Endothelial cell of umbilical vein (primary cell): ENCODE measurements around the gene TUT1. TPM values are rescaled to one million over a fixed set of nuclear protein-coding genes. Genes with fewer than 3 reads are reported as not detected.
"Not testable (repeated sequence)": the region's sequence is repeated elsewhere in the genome, so short reads cannot be mapped to it uniquely, and the experiment has no call there.

ENCODE experiments used
- BruUV-seq: library from RNA; stranded (reverse); fragments of 400-500 nt; replicated peaks from 2 replicates; lab custom pipeline; 2021; lab: Mats Ljungman, UMichigan
- CTCF ChIA-PET: fragments of 300-600, 350-600 bp; sonication (Branson Sonifier 250); formaldehyde crosslinking; loops from one replicate; lab custom pipeline; 2021; ENCODE audit warnings: antibody characterized with exemption, inconsistent platforms; lab: Charles Lee
- POLR2A ChIA-PET: fragments of 300-600, 350-600 bp; sonication (Branson Sonifier 250); formaldehyde crosslinking; loops from one replicate; lab custom pipeline; 2021; ENCODE audit warnings: antibody characterized with exemption, inconsistent platforms; lab: Charles Lee
- DNase-seq: peaks from one replicate; pipeline ENCODE4 v3.0.0-alpha.2; 2011; ENCODE audit warnings: low read depth, low spot score
- FAIRE-seq: peaks from 2 replicates; lab custom pipeline; 2011; peaks lifted over from hg19 to GRCh38; lab: Jason Lieb, UNC
- H2AFZ ChIP-seq: 2 replicates; pipeline ENCODE4 v1.6.0; 2012; ENCODE audit warnings: low read depth, low read length, control low read depth, inconsistent platforms
- H3K27ac ChIP-seq: 2 replicates; pipeline ENCODE4 v1.5.1; 2011; ENCODE audit warnings: low read depth, mild to moderate bottlenecking, control low read depth, low read length, moderate library complexity; ENCODE audit not compliant: insufficient read depth
- H3K27me3 ChIP-seq, 2 experiments: 2 replicates each; pipeline versions ENCODE4 v1.6.0 to v1.6.1; 2011; ENCODE audit warnings: low read length in 2 of 2, mixed read lengths in 1 of 2; ENCODE audit not compliant: control insufficient read depth in 2 of 2, insufficient read depth in 2 of 2
- H3K36me3 ChIP-seq, 2 experiments: 2 replicates in 1 of 2; 3 replicates in 1 of 2; pipeline ENCODE4 v1.5.1; 2011; ENCODE audit warnings: low read length in 2 of 2, mild to moderate bottlenecking in 1 of 2, moderate library complexity in 1 of 2; ENCODE audit not compliant: control insufficient read depth in 2 of 2, insufficient read depth in 2 of 2; ENCODE audit errors: extremely low read depth in 1 of 2
- H3K4me1 ChIP-seq: 3 replicates; pipeline ENCODE4 v1.5.1; 2011; ENCODE audit warnings: mild to moderate bottlenecking, low read length; ENCODE audit not compliant: control insufficient read depth, insufficient read depth; ENCODE audit errors: extremely low read depth
- H3K4me2 ChIP-seq: 2 replicates; pipeline ENCODE4 v1.6.1; 2011; ENCODE audit warnings: low read length, control low read depth, mixed read lengths; ENCODE audit not compliant: insufficient read depth
- H3K4me3 ChIP-seq, 3 experiments: fragments of 200-600 bp in 1 of 3; sonication (generic), shearing (Covaris generic) in 1 of 3; replicated peaks in 1 of 3; 2 replicates each; pipeline ENCODE4 v1.5.1; 2011 to 2016; ENCODE audit warnings: control low read depth in 3 of 3, low read length in 3 of 3, mild to moderate bottlenecking in 2 of 3, inconsistent platforms in 1 of 3, low read depth in 1 of 3, moderate library complexity in 1 of 3; ENCODE audit not compliant: insufficient read depth in 1 of 3
- H3K79me2 ChIP-seq: 2 replicates; pipeline ENCODE4 v1.6.0; 2012; ENCODE audit warnings: low read length, inconsistent platforms; ENCODE audit not compliant: control insufficient read depth, insufficient read depth
- H3K9ac ChIP-seq: replicated peaks from 2 replicates; pipeline ENCODE3; 2011; ENCODE audit warnings: low read length, control low read depth; ENCODE audit not compliant: insufficient read depth; ENCODE audit errors: extremely low read depth
- H3K9me1 ChIP-seq: replicated peaks from 3 replicates; pipeline ENCODE4 v1.6.0; 2011; ENCODE audit warnings: mild to moderate bottlenecking, low read length; ENCODE audit not compliant: control insufficient read depth, insufficient read depth; ENCODE audit errors: extremely low read depth
- H3K9me3 ChIP-seq: replicated peaks from 2 replicates; pipeline ENCODE4 v1.5.1; 2012; ENCODE audit warnings: low read length, inconsistent platforms; ENCODE audit not compliant: control insufficient read depth, insufficient read depth
- H4K20me1 ChIP-seq: replicated peaks from 2 replicates; pipeline ENCODE3; 2011; ENCODE audit warnings: mild to moderate bottlenecking, low read length; ENCODE audit not compliant: control insufficient read depth, insufficient read depth; ENCODE audit errors: extremely low read depth
- CTCF ChIP-seq, 2 donors: IDR thresholded peaks; 1 replicate in 1 of 2; 2 replicates in 1 of 2; pipeline ENCODE4 v1.5.1; 2011; ENCODE audit warnings: low read length in 2 of 2, mild to moderate bottlenecking in 2 of 2, moderate library complexity in 2 of 2, control low read depth in 1 of 2, inconsistent platforms in 1 of 2, low read depth in 1 of 2; ENCODE audit not compliant: insufficient read depth in 1 of 2; ENCODE audit errors: extremely low read depth in 1 of 2
- EZH2 ChIP-seq: IDR thresholded peaks from 2 replicates; pipeline ENCODE4 v1.6.1; 2012; ENCODE audit warnings: borderline replicate concordance, low read depth, mild to moderate bottlenecking, moderate library complexity, low read length, inconsistent platforms; ENCODE audit not compliant: severe bottlenecking
- GATA2 ChIP-seq: IDR thresholded peaks from 2 replicates; pipeline ENCODE4 v1.7.0; 2011; ENCODE audit warnings: low read depth, mild to moderate bottlenecking, moderate library complexity, mixed read lengths, low read length; ENCODE audit not compliant: insufficient read length, insufficient read depth
- POLR2A ChIP-seq: IDR thresholded peaks from 2 replicates; pipeline ENCODE4 v1.6.1; 2012; ENCODE audit warnings: low read depth, mild to moderate bottlenecking, control low read depth, low read length
- dilution Hi-C: fragments of 300-500 bp; cut with MboI; formaldehyde crosslinking; loops from one replicate; pipeline ENCODE4 v1.15.0; 2019; ENCODE audit warnings: low sequenced_read_pairs; ENCODE audit not compliant: extremely low pct_ligation_motif_present
- intact Hi-C: fragments of 100-400 bp; cut with micrococcal nuclease; formaldehyde crosslinking; loops from one replicate; pipeline ENCODE4 v1.10.0; 2022
- polyA plus RNA-seq, 4 experiments: library from polyadenylated mRNA; depleted of rRNA in 3 of 4; stranded (reverse) in 3 of 4; unstranded in 1 of 4; fragments of >200 nt; gene quantifications; 2 replicates each; pipeline versions ENCODE4 v1.2.1 to v1.2.3, GENCODE V29; 2011 to 2012; ENCODE audit warnings: missing spikeins in 1 of 4
- total RNA-seq: library from RNA; stranded (reverse); gene quantifications from 2 replicates; pipeline ENCODE4 v1.2.3, GENCODE V29; 2021
- TF ChIP-seq, protein P1 (sequence below): IDR thresholded peaks from 2 replicates; pipeline ENCODE4 v1.6.1; 2011; ENCODE audit not compliant: insufficient read depth, insufficient read length

The TUT1 gene
- total and polyA plus RNA-seq, 2 donors (not counting 3 experiments of a cell fraction or from before 2014, with no cell fraction given) = 12.7 to 16.9 TPM

DNA sequence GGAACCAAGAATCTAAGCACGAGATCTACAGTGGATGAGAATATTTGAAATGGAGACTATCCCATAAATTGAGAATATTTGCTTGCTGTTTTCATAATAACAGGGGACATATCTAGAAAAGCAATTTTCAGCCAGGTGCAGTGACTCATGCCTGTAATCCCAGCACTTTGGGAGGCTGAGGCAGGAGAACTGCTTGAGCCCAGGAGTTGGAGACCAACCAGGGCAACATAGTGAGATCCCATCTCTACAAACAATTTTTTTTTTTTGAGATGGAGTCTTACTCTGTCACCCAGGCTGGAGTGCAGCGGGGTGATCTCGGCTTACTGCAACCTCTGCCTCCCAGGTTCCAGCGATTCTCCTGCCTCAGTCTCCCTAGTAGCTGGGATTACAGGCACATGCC, 9.6 kb downstream of the TUT1 start:
- H3K9ac ChIP-seq, H4K20me1 ChIP-seq, H3K27me3 ChIP-seq, POLR2A ChIA-PET, H3K79me2 ChIP-seq, H2AFZ ChIP-seq, BruUV-seq, H3K9me1 ChIP-seq, DNase-seq, H3K9me3 ChIP-seq, H3K4me2 ChIP-seq, dilution Hi-C loops, H3K4me3 ChIP-seq, FAIRE-seq, H3K27ac ChIP-seq, H3K36me3 ChIP-seq, intact Hi-C loops: not testable (repeated sequence)
- CTCF ChIA-PET = interaction anchor here (2.0 kb wide), 1 partner anchor 157 kb away, joined by 5 read pairs; no protein-coding TSS in a partner anchor
- peaks cover 19% of the 10 kb centered on the region for H3K4me1 ChIP-seq

GRCh38 chr11:62580959-62581715, 10.2 kb downstream of the TUT1 start:
- Histone ChIP-seq H3K4me1 (peaks cover 25% of the 10 kb centered on the region), H3K4me2 (no peak overlapping the region), H3K36me3 (peaks cover 0 to 8% of the 10 kb centered on the region in 2 experiments), H3K27ac (no peak overlapping the region), H3K27me3 (no peaks in the 10 kb centered on the region), H3K9me1 (no peaks in the 10 kb centered on the region), H4K20me1 (no peaks in the 10 kb centered on the region), H3K4me3 (no peak overlapping the region), H3K9ac (no peak overlapping the region), H2AFZ (no peak overlapping the region), H3K79me2 (no peaks in the 10 kb centered on the region), H3K9me3 (no peaks in the 10 kb centered on the region)
- ChIA-PET CTCF (interaction anchor here (1.5 to 2.0 kb wide), 2 partner anchors 10 to 156 kb away, joined by 4 to 5 read pairs; partner anchors contain the start of gene TUT1), POLR2A (no interaction called here)
- BruUV-seq = no TSS peak
- DNase-seq (no peak), FAIRE-seq (no peak)
- intact Hi-C loops = no loop called here
- TF ChIP-seq POLR2A (no peak), GATA2 (no peak), EZH2 (no peak), CTCF (IDR thresholded peaks at IDR 0.05; ENCODE audit: extremely low read depth in 1 of 2, insufficient read depth in 1 of 2, low read depth in 1 of 2, low read length in 2 of 2) (no peak)
- TF ChIP-seq, protein P1, sequence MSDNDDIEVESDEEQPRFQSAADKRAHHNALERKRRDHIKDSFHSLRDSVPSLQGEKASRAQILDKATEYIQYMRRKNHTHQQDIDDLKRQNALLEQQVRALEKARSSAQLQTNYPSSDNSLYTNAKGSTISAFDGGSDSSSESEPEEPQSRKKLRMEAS = no peak
- dilution Hi-C loops = no loop called here
